ENCODE data around the gene OLFM2. TPM values are rescaled to one million over a fixed set of nuclear protein-coding genes. Genes with fewer than 3 reads are reported as not detected.
A peak's percentile ranks its signal among the peaks of the same experiment; 100 is the strongest.

Gene OLFM2
- total and polyA plus RNA-seq, 9 of the 15 experiments (the other 6 are each of a cell fraction or from before 2014, with no cell fraction given): 0.10 to 0.33 (median 0.23) TPM; not detected in 4

DNA sequence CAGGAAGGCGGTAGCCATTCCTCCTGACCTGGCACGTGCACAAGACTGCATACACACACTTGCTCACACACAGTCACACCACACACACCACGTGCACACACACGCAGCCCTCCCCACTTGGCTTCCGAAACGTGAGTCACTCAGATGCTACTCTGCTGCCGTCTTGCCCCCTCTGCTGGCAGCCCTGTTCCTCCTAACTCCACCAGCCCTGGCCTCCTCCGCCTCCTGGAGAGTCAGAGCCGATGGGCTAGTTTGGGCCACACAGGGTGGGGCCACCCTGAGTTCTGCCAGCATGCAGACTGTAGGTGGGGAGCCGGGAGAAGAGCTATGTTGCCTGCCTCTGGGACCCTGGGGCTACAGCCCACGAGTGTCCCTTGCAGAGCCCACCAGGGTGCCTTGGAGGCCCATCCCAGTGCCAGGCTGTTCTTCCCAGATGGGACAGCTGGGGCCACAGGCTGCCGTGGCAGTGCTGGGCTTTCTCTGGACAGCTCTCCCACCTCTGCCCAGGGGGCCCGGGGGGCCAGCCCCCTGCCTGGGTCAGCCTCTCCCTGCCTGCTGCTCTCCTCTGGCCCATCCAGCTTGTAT, 89.1 kb downstream of the OLFM2 start:
- peaks cover 9% of the 10 kb centered on the region for H3K9me1 ChIP-seq (ENCODE audit: control insufficient read depth, insufficient read depth, low read length)
- DNase-seq (ENCODE audit: extremely low read depth in 1 of 4, low spot score in 3 of 4) (peak; percentile 73 to 80 (median 77)), ATAC-seq (peak; percentile 92), FAIRE-seq (peak; percentile 87)
- no peaks in the 10 kb centered on the region for H3K27me3 ChIP-seq (ENCODE audit: control insufficient read depth in 2 of 2, insufficient read depth in 2 of 2, low read length in 2 of 2)
- H3K9ac ChIP-seq (ENCODE audit: insufficient read depth in 1 of 2, low read depth in 2 of 2, low read length in 2 of 2): no peak overlapping the region; a peak in 1 of 4 replicates
- H4K20me1 ChIP-seq (replicated peaks; ENCODE audit: control insufficient read depth, insufficient read depth, low read length): peaks cover 10% of the 10 kb centered on the region
- no peak overlapping the region for H3K4me3 ChIP-seq
- peaks cover 61% of the 10 kb centered on the region; the same call in 2 of the 3 replicates for H3K36me3 ChIP-seq (ENCODE audit: control insufficient read depth, insufficient read depth, low read length)
- WGBS (ENCODE audit: insufficient coverage, low coverage, missing lambda C conversion rate): 50% methylated on average over 13 of the region's 13 CpGs
- in situ Hi-C loops (cut with MboI) (no loop called here), intact Hi-C loops (cut with micrococcal nuclease) (no loop called here)
- no peaks in the 10 kb centered on the region for H3K9me3 ChIP-seq (replicated peaks; ENCODE audit: control insufficient read depth, insufficient read depth, low read depth, low read length)
- H2AFZ ChIP-seq (ENCODE audit: low read depth, low read length): no peak overlapping the region
- H3K4me1 ChIP-seq (replicated peaks in 1 of 2; ENCODE audit: control insufficient read depth in 2 of 2, insufficient read depth in 2 of 2, low read length in 2 of 2): peaks cover 0 to 36% of the 10 kb centered on the region in 2 experiments; a peak in 3 of 5 replicates
- POLR2A ChIA-PET: interaction anchor here (0.6 to 1.1 kb wide), 2 partner anchors 43 to 55 kb away, joined by 3 read pairs; no protein-coding TSS in a partner anchor
- CTCF ChIA-PET (ENCODE audit: low intra/inter-chr PET ratio): interaction anchor here (0.7 to 2.2 kb wide), 4 partner anchors 48 to 261 kb away, joined by 5 to 16 read pairs (median 8); no protein-coding TSS in a partner anchor
- no peak overlapping the region for H3K4me2 ChIP-seq (ENCODE audit: insufficient read depth, low read length)
- no peak overlapping the region for H3K27ac ChIP-seq (ENCODE audit: extremely low read depth, low read depth, low read length)
- H3K79me2 ChIP-seq (ENCODE audit: control insufficient read depth, insufficient read depth, low read length): no peaks in the 10 kb centered on the region; the same call in 2 of the 3 replicates
- no TSS peak for BruUV-seq (replicated peaks)
- TF ChIP-seq, protein P1, sequence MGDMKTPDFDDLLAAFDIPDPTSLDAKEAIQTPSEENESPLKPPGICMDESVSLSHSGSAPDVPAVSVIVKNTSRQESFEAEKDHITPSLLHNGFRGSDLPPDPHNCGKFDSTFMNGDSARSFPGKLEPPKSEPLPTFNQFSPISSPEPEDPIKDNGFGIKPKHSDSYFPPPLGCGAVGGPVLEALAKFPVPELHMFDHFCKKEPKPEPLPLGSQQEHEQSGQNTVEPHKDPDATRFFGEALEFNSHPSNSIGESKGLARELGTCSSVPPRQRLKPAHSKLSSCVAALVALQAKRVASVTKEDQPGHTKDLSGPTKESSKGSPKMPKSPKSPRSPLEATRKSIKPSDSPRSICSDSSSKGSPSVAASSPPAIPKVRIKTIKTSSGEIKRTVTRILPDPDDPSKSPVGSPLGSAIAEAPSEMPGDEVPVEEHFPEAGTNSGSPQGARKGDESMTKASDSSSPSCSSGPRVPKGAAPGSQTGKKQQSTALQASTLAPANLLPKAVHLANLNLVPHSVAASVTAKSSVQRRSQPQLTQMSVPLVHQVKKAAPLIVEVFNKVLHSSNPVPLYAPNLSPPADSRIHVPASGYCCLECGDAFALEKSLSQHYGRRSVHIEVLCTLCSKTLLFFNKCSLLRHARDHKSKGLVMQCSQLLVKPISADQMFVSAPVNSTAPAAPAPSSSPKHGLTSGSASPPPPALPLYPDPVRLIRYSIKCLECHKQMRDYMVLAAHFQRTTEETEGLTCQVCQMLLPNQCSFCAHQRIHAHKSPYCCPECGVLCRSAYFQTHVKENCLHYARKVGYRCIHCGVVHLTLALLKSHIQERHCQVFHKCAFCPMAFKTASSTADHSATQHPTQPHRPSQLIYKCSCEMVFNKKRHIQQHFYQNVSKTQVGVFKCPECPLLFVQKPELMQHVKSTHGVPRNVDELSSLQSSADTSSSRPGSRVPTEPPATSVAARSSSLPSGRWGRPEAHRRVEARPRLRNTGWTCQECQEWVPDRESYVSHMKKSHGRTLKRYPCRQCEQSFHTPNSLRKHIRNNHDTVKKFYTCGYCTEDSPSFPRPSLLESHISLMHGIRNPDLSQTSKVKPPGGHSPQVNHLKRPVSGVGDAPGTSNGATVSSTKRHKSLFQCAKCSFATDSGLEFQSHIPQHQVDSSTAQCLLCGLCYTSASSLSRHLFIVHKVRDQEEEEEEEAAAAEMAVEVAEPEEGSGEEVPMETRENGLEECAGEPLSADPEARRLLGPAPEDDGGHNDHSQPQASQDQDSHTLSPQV (IDR thresholded peaks at IDR 0.05): no peak
- no peak for TF ChIP-seq ZMIZ1 (IDR thresholded peaks at IDR 0.05; ENCODE audit: low read depth in 2 of 2, low read length in 2 of 2)
- no peak for TF ChIP-seq ADNP (tag; IDR thresholded peaks at IDR 0.05)
- TF ChIP-seq PYGO2 (tag; IDR thresholded peaks at IDR 0.05): no peak
- TF ChIP-seq RFX5 (IDR thresholded peaks at IDR 0.05; ENCODE audit: low read depth, low read length): no peak
- TF ChIP-seq ZNF778 (CRISPR knock-in tag; IDR thresholded peaks at IDR 0.05): no peak
- no peak for TF ChIP-seq KDM5B (IDR thresholded peaks at IDR 0.05; ENCODE audit: insufficient replicate concordance, low read depth, low read length)
- TF ChIP-seq PRMT5 (CRISPR knock-in tag; IDR thresholded peaks at IDR 0.05): no peak
- TF ChIP-seq ZBTB33 (CRISPR knock-in tag; IDR thresholded peaks at IDR 0.05): no peak
- no peak for TF ChIP-seq SP1 (CRISPR knock-in tag; IDR thresholded peaks at IDR 0.05)
- peak; percentile 30; the same call in 1 of the 2 replicates for TF ChIP-seq ARID1B (IDR thresholded peaks at IDR 0.05)
- TF ChIP-seq RBM39 (optimal IDR thresholded peaks at IDR 0.05; ENCODE audit: low read depth, low read length): no peak
